Tibial nerve (tissue), 4 donors: ENCODE data around the gene ZSWIM8.

ENCODE experiments used
- EP300 ChIP-seq, 2 donors: sonication (generic); formaldehyde crosslinking; IDR thresholded peaks; one replicate each; pipeline ENCODE4 v1.6.1; 2017; ENCODE audit warnings: antibody characterized with exemption in 2 of 2, mild to moderate bottlenecking in 1 of 2
- POLR2A ChIP-seq, 2 donors: fragments of 450-650 bp; IDR thresholded peaks; one replicate each; pipeline ENCODE4 v1.6.1; 2017; ENCODE audit warnings: antibody characterized with exemption in 2 of 2, mild to moderate bottlenecking in 2 of 2, moderate library complexity in 2 of 2
- TF ChIP-seq, protein P1 (sequence below), 5 experiments: fragments of 200-600 bp in 3 of 5; fragments of 450-650 bp in 2 of 5; sonication (generic) in 3 of 5; IDR thresholded peaks; one replicate each; pipeline ENCODE4 v1.5.1; 2016 to 2019; ENCODE audit warnings: antibody characterized with exemption in 5 of 5, mild to moderate bottlenecking in 3 of 5, moderate library complexity in 2 of 5

- TF ChIP-seq, protein P1, sequence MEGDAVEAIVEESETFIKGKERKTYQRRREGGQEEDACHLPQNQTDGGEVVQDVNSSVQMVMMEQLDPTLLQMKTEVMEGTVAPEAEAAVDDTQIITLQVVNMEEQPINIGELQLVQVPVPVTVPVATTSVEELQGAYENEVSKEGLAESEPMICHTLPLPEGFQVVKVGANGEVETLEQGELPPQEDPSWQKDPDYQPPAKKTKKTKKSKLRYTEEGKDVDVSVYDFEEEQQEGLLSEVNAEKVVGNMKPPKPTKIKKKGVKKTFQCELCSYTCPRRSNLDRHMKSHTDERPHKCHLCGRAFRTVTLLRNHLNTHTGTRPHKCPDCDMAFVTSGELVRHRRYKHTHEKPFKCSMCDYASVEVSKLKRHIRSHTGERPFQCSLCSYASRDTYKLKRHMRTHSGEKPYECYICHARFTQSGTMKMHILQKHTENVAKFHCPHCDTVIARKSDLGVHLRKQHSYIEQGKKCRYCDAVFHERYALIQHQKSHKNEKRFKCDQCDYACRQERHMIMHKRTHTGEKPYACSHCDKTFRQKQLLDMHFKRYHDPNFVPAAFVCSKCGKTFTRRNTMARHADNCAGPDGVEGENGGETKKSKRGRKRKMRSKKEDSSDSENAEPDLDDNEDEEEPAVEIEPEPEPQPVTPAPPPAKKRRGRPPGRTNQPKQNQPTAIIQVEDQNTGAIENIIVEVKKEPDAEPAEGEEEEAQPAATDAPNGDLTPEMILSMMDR (IDR thresholded peaks at IDR 0.05), result no peak
- no peak for TF ChIP-seq POLR2A (IDR thresholded peaks at IDR 0.05)
- TF ChIP-seq EP300 (IDR thresholded peaks at IDR 0.05), result no peak
Measured at GRCh38 chr10:73786512-73786885, 1.1 kb downstream of the ZSWIM8 start.
